AG08395 (cell line): ENCODE measurements around the gene TDRD10.

Source experiments
- DNase-seq: peaks from one replicate; pipeline ENCODE4 v3.0.0; 2012; ENCODE audit warnings: mixed read lengths, low spot score

The TDRD10 gene

DNA sequence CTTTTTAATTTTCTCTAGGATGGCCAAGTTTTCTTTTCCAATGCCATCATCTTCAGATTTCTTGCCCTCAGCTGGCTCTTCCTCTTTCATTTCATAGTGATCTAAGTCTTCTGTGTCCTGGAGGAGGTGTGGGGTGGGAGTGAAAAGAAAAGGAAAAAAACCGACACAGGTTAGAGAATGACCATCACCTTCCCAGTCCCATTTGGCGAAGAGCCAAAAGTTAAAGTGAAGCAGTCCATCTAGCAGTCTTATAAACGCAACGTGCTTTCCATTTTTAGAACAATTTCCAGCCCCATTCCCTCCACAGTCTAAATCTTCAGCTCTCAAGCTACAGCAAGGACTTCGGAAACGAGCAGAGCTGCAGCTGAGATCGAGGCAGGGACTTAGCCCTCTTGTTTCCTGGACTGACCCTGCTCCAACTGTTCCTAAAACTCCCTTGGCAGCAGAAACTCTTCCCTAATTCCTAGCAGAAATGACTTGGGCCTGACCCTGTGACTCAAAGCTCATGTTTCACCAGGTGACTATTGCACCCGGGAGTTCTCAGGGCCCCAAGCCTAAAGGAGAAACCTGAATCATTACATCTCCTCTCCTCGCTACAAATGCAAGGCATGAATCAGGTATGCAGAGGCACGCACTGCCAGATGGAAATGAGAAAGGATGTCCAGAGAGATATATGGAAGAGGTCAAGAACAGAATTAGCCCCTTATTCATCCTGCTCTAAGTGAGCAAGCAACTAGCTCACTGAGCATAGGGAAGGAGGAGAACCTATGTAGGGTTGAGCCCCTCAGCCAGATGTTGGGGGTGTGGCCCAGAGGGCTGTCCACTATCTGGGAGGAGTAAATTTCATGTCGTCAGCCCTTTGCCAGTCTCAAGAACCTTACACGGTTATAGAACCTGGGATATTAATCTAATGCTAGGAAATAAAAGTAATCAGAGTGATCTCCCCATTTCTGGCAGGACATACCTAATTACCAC, 51.3 kb downstream of the TDRD10 start:
- DNase-seq, result no peak

GRCh38 chr1:154556422-154556821, 54.4 kb downstream of the TDRD10 start:
- DNase-seq, result peak; percentile 57

DNA sequence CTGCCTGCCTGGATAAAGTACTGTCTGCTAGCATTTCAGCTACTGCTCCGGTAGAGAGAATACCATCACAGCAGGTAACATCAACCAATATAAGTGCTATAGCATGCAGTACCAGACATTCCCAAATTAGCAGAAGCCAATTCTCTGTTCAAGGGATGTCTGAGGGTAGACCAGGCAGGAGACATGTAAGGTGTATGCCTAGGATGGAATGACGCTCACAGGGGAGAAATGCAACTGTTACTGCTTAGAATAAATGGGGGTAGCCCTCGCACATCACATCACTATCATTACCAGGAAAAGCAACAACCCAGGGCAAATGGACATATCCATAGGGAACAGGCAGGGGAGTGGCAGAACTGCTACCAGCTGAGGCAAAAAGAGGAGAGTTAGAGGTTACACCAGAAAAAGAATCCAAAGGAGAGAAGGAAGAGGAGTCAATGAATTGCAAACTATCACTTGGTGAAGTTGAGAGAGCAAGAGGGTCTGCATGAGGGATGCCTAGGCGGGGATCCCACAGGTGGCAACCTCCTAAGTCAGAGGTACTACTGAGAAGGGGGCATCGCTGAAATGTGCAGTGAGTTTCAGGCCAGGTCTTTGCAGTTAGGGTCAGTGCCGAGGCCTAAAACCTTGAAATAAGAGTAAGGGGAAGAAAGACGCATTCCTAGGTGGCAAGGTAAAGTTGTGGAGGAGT, 55.4 kb downstream of the TDRD10 start:
- no peak for DNase-seq

- DNase-seq, result no peak
Observed at GRCh38 chr1:154557939-154558719, 56.1 kb downstream of the TDRD10 start, which contains the start of gene UBE2Q1. UBE2Q1 (minus strand) TSS chr1:154558662; CDS start chr1:154558553, 109 bp downstream.

DNA sequence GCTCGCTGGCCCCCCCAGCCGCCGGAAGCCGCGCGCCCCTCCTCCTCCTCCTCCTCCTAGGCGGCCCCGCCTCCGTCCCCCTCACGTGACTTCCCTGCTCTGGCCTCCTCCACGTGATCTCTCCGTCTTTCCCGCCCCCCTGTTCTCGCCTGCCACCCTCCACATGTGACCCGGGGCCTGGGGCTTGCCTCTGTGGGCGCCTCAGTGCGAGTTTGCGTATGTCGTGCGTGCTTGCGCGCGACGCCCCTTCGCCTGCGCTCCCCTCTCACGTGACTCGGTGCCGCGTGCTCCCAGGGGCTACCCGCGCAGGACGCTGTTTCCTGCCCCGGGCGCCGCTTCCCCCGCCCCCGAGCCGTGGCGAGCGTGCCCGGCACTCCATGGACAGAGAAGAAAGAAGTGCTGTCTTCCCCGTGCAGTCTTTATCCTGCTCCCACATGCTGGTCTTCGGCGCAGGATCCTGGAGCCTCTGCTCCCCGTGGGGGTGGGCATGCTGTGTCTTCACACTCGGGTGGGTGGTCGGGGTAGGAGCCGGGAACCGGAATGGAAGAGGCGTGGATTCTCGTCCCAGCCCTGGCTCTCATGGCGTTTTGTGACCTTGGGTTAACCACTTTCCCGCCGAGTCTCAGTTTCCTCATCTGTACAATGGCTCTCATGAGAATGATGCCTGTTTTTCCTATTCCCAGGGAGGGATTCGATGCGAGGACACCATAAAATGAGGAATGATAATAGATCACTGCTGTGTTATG, 56.9 kb downstream of the TDRD10 start:
- DNase-seq, result peak; percentile 97

GRCh38 chr1:154559466-154560044, 57.5 kb downstream of the TDRD10 start:
- DNase-seq, result peak; percentile 83

GRCh38 chr1:154565876-154566275, 63.9 kb downstream of the TDRD10 start:
- no peak for DNase-seq

DNA sequence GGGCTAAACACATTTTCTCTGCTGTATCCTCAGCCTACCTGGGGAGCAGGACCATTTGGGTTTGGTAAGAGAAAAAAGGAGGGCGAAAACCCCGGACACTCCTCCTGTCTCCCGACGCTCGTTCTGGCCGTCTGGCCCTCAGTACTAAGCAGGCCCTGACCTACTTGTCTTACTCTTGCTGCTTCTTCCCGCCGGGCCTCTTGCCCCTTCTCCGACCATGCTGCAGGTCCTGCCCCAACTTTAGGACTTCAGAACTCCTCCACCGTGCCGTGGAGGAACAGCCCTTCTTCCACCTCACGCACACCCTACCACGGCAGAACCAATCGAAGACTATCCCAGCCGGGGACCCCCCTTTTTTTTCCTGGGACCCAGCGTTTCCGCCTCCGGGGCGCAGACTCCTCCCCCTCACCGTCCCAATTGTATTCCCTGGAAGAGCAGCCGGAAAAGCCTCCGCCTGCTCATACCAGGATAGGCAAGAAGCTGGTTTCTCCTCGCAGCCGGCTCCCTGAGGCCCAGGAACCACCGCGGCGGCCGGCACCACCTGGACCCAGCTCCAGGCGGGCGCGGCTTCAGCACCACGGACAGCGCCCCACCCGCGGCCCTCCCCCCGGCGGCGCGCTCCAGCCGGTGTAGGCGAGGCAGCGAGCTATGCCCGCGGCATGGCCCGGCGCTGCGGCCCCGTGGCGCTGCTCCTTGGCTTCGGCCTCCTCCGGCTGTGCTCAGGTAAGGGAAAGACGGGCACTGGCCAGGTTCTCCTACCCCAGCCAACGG, 65.6 kb downstream of the TDRD10 start, which contains the start of gene CHRNB2:
TSS of gene CHRNB2 (plus strand) at position 393 of the 771 bp plus-strand sequence. CDS start at position 660, 267 bp downstream.
- peak; percentile 86 for DNase-seq

DNA sequence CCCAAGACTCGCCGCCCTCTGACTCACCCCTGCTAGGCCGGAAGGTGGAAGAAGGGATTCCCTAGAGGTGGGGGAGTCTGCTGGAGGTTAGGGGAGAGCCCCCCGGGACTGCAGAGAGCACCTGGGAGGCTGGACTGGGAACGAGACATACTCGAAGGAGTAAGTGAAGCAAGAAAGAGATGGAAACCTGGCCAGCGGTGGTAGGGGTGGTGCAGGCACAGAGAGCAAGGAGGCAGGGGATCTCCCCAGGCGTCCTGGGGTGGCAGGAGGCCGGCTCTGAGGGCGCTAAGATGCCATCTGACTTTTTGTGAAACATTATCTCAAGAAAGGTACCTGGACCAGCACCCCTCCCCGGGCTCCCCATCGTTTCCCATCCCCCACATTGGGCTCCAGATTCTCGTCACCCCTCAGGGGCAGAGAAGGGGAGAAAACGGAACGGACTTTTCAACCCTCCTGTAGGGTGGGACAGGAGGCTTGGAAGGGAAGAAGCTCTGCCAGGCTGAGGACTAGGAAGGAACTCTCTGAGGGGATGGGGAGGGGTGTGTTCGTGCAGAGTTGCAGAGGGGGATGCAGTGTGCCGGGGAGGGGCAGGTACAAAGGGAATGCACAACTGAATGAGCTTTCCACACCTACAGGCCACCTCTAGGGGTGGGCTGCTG, 66.3 kb downstream of the TDRD10 start:
- no peak for DNase-seq

DNA sequence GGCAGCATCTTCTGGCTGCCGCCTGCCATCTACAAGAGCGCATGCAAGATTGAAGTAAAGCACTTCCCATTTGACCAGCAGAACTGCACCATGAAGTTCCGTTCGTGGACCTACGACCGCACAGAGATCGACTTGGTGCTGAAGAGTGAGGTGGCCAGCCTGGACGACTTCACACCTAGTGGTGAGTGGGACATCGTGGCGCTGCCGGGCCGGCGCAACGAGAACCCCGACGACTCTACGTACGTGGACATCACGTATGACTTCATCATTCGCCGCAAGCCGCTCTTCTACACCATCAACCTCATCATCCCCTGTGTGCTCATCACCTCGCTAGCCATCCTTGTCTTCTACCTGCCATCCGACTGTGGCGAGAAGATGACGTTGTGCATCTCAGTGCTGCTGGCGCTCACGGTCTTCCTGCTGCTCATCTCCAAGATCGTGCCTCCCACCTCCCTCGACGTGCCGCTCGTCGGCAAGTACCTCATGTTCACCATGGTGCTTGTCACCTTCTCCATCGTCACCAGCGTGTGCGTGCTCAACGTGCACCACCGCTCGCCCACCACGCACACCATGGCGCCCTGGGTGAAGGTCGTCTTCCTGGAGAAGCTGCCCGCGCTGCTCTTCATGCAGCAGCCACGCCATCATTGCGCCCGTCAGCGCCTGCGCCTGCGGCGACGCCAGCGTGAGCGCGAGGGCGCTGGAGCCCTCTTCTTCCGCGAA, 69.4 kb downstream of the TDRD10 start:
- no peak for DNase-seq

GRCh38 chr1:154571964-154572288, 69.9 kb downstream of the TDRD10 start:
- no peak for DNase-seq

- DNase-seq, result no peak
Observed at GRCh38 chr1:154572468-154573167, 70.6 kb downstream of the TDRD10 start.

DNA sequence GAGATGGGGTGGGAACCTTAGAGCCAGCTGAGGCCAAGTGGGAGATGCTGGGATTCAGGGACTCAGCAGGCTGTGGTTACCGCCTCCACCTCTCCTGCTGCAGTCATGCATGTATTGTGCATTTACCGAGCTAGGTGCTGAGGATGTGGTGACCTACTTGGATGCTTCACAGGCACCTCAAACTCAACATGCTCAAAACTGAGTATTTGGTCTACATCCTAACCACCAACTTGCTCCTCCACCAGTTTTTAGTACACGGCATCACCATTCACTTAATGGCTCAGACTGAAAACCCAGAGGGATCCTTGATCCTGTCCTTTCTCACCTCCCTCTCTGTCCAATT, 71.1 kb downstream of the TDRD10 start:
- DNase-seq, result no peak

GRCh38 chr1:154574716-154575115, 72.7 kb downstream of the TDRD10 start:
- DNase-seq, result peak; percentile 29

GRCh38 chr1:154575147-154575927, 73.3 kb downstream of the TDRD10 start:
- DNase-seq, result no peak

DNA sequence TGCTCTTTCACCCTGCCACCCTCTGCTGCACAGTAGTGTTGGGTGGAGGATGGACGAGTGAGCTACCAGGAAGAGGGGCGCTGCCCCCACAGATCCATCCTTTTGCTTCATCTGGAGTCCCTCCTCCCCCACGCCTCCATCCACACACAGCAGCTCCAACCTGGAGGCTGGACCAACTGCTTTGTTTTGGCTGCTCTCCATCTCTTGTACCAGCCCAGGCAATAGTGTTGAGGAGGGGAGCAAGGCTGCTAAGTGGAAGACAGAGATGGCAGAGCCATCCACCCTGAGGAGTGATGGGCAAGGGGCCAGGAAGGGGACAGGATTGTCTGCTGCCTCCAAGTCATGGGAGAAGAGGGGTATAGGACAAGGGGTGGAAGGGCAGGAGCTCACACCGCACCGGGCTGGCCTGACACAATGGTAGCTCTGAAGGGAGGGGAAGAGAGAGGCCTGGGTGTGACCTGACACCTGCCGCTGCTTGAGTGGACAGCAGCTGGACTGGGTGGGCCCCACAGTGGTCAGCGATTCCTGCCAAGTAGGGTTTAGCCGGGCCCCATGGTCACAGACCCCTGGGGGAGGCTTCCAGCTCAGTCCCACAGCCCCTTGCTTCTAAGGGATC, 74.0 kb downstream of the TDRD10 start:
- DNase-seq, result no peak

- no peak for DNase-seq
Observed at GRCh38 chr1:154577346-154578057, 75.5 kb downstream of the TDRD10 start.
